GM12864 (cell line): ENCODE data around the gene PXDN.

ENCODE experiments used
- DNase-seq: peaks from one replicate; pipeline ENCODE4 v3.0.0-alpha.2; 2011; ENCODE audit warnings: low read depth
- H3K4me3 ChIP-seq: 2 replicates; pipeline ENCODE4 v1.5.1; 2011; ENCODE audit warnings: mild to moderate bottlenecking, low read depth, low read length, control low read depth
- CTCF ChIP-seq: IDR thresholded peaks from 2 replicates; pipeline ENCODE4 v1.5.1; 2011; ENCODE audit warnings: low read depth, mild to moderate bottlenecking, moderate library complexity, low read length, control low read depth, inconsistent platforms; ENCODE audit errors: missing control alignments

The PXDN gene

GRCh38 chr2:1742681-1743395 lies 1.5 kb downstream of the PXDN start:
- DNase-seq: no peak
- no peak for TF ChIP-seq CTCF
- H3K4me3 ChIP-seq: no peak overlapping the region; the same call in 1 of the 2 replicates

- no peak overlapping the region for H3K4me3 ChIP-seq
- no peak for DNase-seq
Observed at GRCh38 chr2:1742301-1742680, 2.0 kb downstream of the PXDN start.

GRCh38 chr2:1741851-1742250 lies 2.5 kb downstream of the PXDN start:
- no peak overlapping the region for H3K4me3 ChIP-seq
- DNase-seq: no peak
- TF ChIP-seq CTCF: no peak

More at GRCh38 chr2:1742301-1742680, 2.0 kb downstream of the PXDN start:
- no peak for TF ChIP-seq CTCF

- no peak for TF ChIP-seq CTCF
- DNase-seq: no peak
- no peak overlapping the region for H3K4me3 ChIP-seq
Observed at GRCh38 chr2:1740716-1741589, 3.4 kb downstream of the PXDN start.

- no peak for TF ChIP-seq CTCF
- H3K4me3 ChIP-seq: no peak overlapping the region
- DNase-seq: no peak
Observed at GRCh38 chr2:1739961-1740715, 4.2 kb downstream of the PXDN start.

- no peak for TF ChIP-seq CTCF
- H3K4me3 ChIP-seq: no peak overlapping the region
- DNase-seq: no peak
Observed at GRCh38 chr2:1739322-1739957, 4.9 kb downstream of the PXDN start.
